Stimulated activated CD4-positive, alpha-beta T cell treated with anti-CD3 and anti-CD28 coated beads, Interleukin-2, amount 100 ng/mL, for 24 hours (primary cell): Measurements from ENCODE around the gene SBK3.
"Not testable (repeated sequence)": the region's sequence is repeated elsewhere in the genome, so short reads cannot be mapped to it uniquely, and the experiment has no call there.

Experiments used
- DNase-seq, 2 donors: peaks; one replicate each; pipeline ENCODE4 v3.0.0-alpha.2; 2020

The SBK3 gene

DNA sequence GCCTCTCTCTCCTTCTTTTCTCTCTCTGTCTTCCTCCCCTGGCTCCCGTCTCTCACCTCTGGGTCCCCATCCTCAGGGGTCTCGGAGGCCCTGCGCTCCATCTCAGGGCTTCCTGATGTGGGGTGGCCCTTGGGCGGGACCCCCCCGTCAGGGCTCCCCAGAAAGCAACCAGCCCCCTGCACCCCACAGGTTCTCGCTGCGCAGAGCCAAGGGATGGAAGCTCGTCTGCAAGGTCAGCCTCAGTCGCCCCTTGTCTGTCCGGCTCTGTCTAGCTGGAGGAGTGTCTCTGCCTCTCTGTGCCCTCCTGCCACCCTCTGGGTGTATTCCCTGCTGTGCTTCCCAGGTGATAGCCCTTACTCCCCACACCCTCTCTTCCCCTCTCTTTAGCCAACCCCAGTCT is at the start of gene SBK3:
TSS of gene SBK3 (minus strand) at position 101 of the 400 bp plus-strand sequence. CDS start at position 101, 0 bp downstream.
- no peak for DNase-seq

DNA sequence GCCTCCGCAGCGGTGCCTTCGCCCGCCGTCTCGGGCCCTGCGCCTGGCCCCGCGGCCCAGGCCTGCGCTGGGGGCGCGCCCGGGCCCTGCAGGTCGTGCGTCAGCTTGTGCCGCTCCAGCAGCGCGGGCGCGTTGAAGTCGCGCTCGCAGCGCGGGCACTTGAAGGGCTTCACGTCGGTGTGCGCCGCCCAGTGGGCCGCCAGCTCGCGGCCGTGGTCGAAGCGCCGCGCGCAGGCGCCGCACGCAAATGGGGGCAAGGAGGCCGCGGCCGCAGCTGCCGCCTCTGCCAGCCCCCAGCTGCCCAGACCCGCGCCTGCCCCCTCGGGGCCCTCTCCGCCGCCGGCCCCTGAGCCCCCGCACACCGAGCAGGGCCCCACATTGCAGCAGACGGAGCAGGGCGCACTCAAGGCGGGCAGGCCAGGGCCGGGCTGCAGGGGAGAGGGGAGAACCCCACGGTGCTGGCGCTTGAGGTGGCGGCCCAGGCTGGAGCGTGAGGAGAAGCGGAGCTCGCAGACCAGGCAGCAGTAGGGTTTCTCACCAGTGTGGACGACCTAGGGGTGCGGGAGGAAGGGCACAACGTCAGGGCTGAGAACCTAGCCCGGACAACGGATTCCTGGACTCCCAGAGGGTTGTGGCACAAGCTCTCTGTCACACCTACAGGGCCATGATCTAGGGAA is 47.9 kb upstream of the SBK3 start:
- DNase-seq, result no peak

- no peak for DNase-seq
These were observed 47.2 kb upstream of the SBK3 start for GRCh38 chr19:55592391-55593090.

DNA sequence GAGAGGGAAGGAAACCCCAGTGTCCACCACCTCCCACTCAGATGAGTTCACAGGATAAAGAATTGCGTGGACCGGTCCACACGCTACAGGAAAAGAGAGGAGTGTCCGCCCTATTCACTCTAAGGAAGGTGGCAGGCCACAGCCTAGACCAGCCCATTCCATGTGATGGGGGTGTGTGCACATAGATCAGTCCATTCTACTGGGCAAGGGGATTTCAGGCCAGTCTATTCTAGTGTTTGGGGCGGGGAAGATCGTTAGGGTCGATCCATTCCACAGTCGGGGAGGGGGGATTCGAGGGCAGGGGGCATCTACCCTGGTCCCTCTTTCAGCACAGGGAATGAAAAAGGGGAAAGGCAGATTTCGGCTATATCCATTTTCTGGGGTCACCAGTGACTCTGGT is 46.2 kb upstream of the SBK3 start:
- no peak for DNase-seq

DNA sequence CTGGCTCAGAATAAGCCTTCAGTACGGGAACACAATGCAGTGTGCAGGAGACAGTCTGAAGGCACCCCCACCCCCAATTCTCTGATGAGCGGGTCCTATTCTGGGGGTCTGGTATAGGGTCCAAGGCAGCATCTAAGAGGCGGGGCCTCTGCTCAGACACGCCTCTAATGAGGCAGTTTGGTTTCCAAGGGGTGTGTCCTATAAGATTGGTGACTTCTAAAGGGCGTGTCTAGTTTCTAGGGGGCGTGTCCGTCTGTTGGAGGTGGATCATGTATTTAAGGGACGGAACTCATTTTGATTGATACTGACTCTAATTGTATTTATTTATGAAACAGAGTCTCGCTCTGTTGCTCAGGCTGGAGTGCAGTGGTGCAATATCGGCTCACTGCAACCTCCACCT is 45.3 kb upstream of the SBK3 start:
- peak in 1 of 2 donors; percentile 26 for DNase-seq

- no peak for DNase-seq
These were observed 44.8 kb upstream of the SBK3 start for GRCh38 chr19:55590109-55590508.

GRCh38 chr19:55588738-55589137 is 43.4 kb upstream of the SBK3 start:
- DNase-seq, result no peak

GRCh38 chr19:55586976-55587668 is 41.8 kb upstream of the SBK3 start:
- peak; percentile 94 to 97 for DNase-seq

- DNase-seq, result peak; percentile 65 to 68
These were observed 40.5 kb upstream of the SBK3 start for GRCh38 chr19:55585658-55586339.

- no peak for DNase-seq
These were observed 39.5 kb upstream of the SBK3 start for GRCh38 chr19:55584871-55585270.

- not testable (repeated sequence) for DNase-seq
These were observed 38.6 kb upstream of the SBK3 start for GRCh38 chr19:55583897-55584296.

DNA sequence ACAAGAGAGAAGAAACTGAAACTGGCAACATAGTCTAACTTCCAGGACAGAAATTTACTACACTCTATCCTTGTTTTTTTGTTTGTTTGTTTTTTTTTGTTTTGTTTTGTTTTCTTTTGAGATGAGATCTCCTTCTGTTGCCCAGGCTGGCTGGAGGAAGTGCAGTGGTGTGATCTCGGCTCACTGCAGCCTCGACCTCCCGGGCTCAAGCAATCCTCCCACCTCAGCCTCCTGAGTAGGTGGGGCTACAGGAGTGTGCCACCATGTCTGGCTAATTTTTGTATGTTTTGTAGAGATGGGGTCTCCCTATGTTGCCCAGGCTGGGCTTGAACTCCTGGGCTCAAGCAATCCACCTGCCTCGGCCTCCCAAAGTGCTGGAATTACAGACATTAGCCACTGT is 36.9 kb upstream of the SBK3 start:
- DNase-seq, result not testable (repeated sequence)

GRCh38 chr19:55581823-55582223 is 36.5 kb upstream of the SBK3 start:
- no peak for DNase-seq

GRCh38 chr19:55581145-55581822 is 35.9 kb upstream of the SBK3 start:
- DNase-seq, result peak in 1 of 2 donors; percentile 33

DNA sequence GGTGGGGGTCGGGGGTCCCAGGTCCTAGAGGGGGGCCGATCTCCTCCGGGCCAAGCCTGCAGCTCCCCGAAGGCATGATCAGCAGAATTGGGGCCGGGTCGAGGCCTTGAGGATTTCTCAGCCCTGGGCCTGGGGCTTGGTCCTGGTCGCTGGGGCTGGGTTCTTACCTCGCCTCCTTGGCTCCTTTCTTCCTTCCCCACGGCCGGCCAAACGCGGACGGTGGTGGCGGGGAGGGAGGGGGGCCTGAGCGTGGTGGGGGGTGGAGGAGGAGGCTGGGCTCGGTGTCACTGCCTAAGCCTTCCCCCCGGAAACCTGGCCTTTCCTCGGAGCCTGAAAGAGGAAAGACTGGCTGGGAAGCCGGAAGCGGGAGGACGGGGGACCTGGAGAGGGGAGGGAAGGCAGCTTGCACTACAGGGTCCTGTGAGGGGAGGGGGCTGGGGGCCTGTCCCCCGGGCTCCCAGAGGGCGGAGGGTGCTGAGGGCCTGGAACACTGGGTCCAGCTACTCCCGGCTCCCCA is 35.3 kb upstream of the SBK3 start, which contains the start of gene ZNF579:
TSS of gene ZNF579 (minus strand) at position 221 of the 517 bp plus-strand sequence. CDS start 1,209 bp downstream, outside the sequence.
- peak; percentile 87 to 88 for DNase-seq

GRCh38 chr19:55579766-55580621 is 34.7 kb upstream of the SBK3 start:
- DNase-seq, result no peak

DNA sequence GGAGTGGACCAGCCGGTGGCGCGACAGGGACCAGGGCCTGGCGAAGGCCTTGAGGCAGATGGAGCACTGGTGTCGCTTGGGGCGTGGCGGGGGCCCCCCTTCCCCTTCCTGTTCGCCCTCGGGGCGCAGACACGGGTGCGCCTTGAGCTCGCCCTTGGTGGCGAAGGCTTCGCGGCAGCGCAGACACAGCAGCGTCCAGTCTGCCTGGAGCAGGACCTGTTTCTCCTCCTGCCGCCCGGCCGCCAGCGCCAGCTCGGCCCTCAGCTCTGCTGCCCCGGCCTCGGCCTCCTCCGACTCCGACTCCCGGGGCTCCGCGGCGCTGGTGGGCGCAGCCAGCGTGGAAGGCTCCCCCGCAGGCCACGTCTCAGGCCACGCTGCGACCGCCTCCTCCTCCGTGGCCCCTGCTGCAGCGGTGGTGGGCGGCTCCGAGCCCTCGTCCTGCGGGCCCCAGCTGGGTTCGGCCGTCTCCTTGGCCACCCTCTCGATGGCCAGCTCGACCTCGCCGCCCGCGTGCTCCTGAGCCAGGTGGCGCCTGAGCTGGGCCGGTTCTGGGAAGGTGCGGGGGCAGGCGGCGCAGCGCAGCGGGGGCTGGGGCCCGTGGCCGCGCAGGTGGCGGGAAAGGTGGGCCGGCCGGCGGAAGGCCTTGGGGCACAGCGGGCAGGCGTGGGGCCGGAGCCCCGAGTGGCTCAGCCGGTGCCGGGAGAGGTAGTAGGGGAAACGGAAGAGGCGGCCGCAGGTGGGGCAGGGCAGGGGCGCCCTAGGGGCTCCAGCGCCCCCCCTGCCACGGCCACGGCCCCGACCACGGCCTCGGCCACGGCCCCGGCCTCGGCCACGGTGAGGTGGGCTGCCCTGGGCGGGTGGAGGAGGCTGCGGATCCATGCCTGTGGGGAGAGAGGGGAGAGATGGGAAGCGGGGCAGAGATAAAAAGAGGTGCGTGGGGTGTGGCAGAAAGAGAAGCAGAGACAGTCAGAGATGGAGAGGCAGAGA is 33.7 kb upstream of the SBK3 start:
- DNase-seq, result no peak

DNA sequence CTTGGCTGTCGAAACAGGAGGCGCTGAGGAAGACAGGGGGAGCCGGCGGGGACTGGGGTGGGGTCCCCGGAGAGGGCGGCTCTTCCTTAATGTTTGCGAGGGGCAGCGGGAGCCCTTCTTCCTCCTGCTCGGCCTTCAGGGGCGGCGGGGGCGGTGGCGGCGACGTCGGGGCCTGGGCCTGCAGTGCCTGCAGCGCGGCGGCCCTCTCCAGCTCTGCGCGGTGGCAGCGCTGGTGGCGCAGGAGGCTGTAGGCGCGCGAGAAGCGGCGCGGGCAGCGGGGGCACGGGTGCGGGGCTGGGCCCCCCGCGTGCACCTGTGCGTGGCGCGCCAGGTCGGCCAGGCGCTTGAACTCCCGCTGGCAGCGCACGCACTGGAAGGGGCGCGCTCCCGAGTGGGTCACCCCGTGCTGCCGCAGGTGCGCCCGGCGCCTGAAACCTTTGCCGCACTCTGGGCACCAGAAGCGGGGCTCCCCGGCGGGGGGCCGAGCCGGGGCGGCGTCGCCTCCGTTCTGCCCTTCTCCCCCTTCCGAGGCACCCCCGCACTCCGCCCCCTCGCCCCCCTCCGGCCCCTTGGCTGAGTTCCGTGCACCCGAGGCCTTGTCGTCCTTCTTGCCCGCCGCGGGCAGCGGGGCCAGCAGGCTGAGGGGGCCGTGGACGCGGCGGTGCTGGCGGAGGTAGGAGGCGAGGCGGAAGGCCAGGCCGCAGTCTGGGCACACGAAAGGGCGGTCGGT is 32.9 kb upstream of the SBK3 start:
- no peak for DNase-seq

GRCh38 chr19:55576746-55577145 is 31.4 kb upstream of the SBK3 start:
- no peak for DNase-seq
